Activated CD8-positive, alpha-beta memory T cell treated with anti-CD3 and anti-CD28 coated beads, Interleukin-2, amount 50 U/mL, for 1 hour (primary cell): Measurements from ENCODE around the gene RMI2.
"Not testable (repeated sequence)": the region's sequence is repeated elsewhere in the genome, so short reads cannot be mapped to it uniquely, and the experiment has no call there.

Experiments
- DNase-seq: peaks from one replicate; pipeline ENCODE4 v3.0.0-alpha.2; 2020; ENCODE audit errors: extremely low read depth

The RMI2 gene

DNA sequence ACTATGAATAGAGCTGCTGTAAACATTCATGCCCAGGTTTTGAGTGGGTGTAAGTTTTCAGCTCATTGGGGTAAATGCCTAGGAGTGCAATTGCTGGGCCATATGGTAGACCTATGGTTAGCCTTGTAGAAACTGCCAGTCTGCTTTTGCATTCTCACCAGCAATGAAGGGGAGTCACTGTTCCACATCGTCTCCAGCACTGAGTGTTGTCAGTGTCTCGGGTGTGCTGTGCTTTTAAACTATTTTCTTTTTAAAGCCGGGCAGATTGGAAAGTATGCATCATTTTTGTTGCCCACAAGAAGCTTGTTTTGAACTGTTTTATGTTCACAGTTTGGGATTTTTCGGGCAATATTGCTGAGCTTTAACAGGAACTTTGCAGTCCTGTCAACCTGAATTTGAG, 7.9 kb downstream of the RMI2 start:
- no peak for DNase-seq

DNA sequence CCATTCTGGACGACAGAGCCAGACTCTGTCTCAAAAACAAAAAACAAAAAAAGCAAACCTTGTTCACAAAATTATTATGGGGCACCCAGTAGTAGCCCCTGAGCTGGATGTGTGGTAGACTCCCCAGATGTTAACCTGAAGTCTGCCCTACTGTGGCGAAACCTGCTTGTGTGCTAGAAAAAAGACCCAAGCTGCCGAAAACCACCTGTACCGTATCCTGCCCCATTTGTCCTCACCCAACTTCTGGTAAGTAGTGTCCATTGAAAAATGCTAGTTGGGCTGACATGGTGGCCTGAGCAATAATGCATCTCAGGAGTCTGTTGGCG, 9.1 kb downstream of the RMI2 start:
- no peak for DNase-seq

- peak; percentile 58 for DNase-seq
Observed at GRCh38 chr16:11354733-11355574, 9.7 kb downstream of the RMI2 start.

DNA sequence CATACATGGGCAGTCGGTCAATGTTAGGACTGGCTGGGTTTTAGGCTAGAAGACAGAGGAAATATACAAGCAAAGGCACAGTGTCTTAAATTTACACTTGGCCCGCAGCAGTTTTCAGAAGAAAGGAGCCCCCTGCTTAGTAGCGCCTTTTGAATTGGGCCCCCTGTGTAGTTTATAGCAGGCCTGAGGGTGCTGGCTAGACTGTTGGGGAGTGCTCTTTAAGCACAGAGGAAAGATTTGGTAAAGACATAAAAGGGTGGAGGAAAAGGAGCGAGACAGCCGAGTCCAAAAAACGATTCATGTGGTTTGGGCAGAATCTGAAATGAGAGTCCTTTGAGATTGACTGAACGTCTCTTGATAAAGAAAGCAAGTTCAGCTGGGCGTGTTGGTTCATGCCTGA, 10.6 kb downstream of the RMI2 start:
- DNase-seq: no peak

- DNase-seq: no peak
Observed at GRCh38 chr16:11356573-11357331, 11.5 kb downstream of the RMI2 start.

- no peak for DNase-seq
Observed at GRCh38 chr16:11358531-11358930, 13.3 kb downstream of the RMI2 start.

GRCh38 chr16:11359370-11359769, 14.1 kb downstream of the RMI2 start:
- DNase-seq: no peak

DNA sequence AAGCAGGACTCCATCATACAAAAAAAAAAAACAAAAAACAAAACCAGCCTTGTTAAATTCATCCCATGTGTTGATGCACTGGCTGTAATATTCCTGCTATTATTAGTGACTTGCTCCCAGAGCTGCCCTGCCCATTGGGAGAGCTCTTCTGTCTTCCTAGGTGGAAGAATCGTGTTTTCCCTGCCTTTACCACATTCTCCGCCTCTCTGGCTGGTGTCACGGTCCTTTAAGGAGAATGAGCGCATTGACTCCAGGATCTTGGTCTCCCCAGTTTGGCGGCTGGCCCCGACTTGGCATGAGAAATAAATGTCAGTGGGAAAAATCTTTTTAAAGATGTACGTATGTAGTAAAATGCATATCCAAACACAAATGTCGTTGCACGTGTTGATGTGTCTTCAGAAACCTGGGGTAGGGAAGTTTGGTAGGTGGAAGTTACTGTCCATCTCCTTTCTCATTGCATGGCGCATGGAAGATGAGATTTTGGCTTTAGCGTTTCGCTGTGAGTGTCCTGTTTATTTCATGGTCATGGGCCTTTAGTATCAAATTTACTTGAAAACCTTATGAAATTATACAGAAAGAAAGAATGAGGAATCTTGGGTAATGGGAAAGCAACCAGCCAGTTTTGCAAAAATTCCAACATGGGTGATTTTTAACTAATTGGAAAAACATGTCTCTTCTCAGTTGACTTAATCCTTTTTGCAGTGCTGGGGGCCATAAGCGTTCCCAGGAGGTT, 15.5 kb downstream of the RMI2 start:
- DNase-seq: no peak

GRCh38 chr16:11361701-11362451, 16.6 kb downstream of the RMI2 start:
- no peak for DNase-seq

- DNase-seq: no peak
Observed at GRCh38 chr16:11363927-11364258, 18.6 kb downstream of the RMI2 start.

GRCh38 chr16:11367483-11367906, 22.2 kb downstream of the RMI2 start:
- DNase-seq: no peak

- DNase-seq: no peak
Observed at GRCh38 chr16:11370084-11370931, 25.0 kb downstream of the RMI2 start.

DNA sequence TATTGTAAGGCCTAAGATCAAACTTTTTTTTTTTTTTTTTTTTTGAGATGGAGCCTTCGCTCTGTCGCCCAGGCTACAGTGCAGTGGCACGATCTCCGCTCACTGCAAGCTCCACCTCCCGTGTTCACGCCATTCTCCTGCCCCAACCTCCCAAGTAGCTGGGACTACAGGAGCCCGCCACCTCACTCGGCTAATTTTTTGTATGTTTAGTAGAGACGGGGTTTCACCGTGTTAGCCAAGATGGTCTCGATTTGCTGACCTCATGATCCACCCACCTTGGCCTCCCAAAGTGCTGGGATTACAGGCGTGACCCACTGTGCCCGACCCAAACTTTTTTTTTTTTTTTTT, 25.6 kb downstream of the RMI2 start:
- DNase-seq: not testable (repeated sequence)

GRCh38 chr16:11372073-11372828, 27.0 kb downstream of the RMI2 start:
- DNase-seq: no peak

DNA sequence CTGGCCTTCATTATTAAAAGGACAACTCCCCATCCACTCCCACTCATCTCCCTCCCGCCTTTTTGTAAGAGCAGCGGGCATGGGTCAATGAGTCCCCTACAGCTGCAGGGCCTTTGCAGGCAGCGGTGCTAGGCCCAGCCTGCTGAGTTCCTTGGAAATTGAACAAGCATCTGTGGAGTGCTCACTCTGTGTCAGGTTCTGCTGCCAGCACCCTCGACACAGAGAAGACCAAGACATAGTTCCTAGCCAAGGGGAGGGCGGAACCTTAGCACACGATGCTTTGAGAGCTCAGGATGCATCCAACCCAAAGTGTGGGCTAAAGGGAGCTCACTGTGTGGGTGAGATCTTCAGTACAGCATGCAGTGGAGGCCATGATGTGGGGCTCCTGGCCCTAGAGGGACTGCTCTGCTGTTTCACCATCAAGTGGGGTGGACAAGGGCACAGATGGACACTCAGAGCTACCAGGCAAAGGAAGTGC, 27.6 kb downstream of the RMI2 start:
- DNase-seq: no peak

DNA sequence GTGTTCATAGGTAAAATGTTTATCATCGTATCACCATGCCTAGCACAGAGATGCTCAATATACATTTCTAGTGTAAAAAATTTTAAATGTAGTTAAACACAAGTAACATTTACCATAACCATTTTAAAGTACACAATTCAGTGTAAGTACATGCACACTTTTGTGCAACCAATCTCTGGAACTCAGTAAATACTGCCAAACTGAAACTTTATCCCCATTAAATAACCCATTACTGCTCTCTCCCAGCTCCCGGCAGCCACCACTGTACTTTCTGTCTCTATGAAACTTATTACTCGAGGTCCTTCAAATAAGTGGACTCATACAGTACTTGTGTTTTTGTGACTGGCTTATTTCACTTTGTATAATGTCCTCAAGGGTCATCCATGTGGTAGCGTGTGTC, 29.0 kb downstream of the RMI2 start:
- DNase-seq: no peak

- DNase-seq: no peak
Observed at GRCh38 chr16:11377154-11377553, 31.9 kb downstream of the RMI2 start.

GRCh38 chr16:11378951-11379350, 33.7 kb downstream of the RMI2 start:
- DNase-seq: not testable (repeated sequence)

DNA sequence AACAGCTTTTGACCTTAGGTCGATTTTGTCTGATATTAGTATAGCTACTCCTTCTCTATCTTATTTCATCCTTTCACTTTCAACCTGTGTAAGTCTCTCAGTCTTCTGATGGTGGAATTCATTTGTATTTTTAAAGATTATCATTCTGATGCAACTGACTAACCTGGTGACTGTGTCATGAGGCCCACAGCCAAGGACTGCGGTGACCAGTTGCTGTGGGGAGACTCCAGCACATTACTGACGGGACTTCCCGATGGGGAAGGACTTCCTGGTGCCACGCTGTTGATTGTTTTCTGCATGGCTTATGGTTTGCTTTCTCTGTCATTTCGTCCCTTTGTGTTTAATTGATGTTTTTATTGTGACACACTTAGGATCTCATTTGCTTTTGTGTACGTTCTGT, 34.2 kb downstream of the RMI2 start:
- no peak for DNase-seq

DNA sequence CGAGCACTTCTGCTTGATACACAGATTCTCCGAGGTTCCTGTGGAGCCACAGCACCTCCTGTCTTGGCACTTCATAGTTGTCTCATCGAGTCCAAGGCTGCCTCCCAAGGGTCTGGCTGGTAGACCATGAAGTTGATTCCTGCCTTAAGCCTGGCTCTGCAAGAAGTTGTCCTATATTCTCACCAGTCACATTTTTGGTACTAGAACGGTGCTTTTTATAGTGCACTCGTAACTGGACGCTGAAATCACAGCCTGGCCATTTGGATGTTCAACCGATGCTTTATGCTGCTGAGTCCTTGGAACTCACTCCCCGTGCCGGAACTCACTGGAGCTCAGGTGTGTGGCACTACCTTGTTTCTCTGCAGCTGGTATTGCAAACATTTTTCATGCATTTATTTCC, 35.6 kb downstream of the RMI2 start:
- no peak for DNase-seq
